GM19099 (cell line): ENCODE results near the gene ATP12A.

Experiments
- POLR2A ChIP-seq: IDR thresholded peaks from 3 replicates; pipeline ENCODE4 v1.6.1; 2011; ENCODE audit warnings: low read depth; ENCODE audit not compliant: insufficient read length; ENCODE audit errors: extremely low read depth

The ATP12A gene

GRCh38 chr13:24680258-24680920 is at the start of gene ATP12A:
TSS of gene ATP12A (plus strand) at chr13:24680408. CDS start at chr13:24680744, 336 bp downstream.
- no peak for TF ChIP-seq POLR2A

- TF ChIP-seq POLR2A, result no peak
These were observed 49.2 kb upstream of the ATP12A start for GRCh38 chr13:24630851-24631620.

- no peak for TF ChIP-seq POLR2A
These were observed 48.3 kb upstream of the ATP12A start for GRCh38 chr13:24631922-24632321.

GRCh38 chr13:24632382-24633121 is 47.7 kb upstream of the ATP12A start:
- no peak for TF ChIP-seq POLR2A

GRCh38 chr13:24636776-24637175 is 43.4 kb upstream of the ATP12A start:
- TF ChIP-seq POLR2A, result no peak

- no peak for TF ChIP-seq POLR2A
These were observed 42.1 kb upstream of the ATP12A start for GRCh38 chr13:24638096-24638495.

- no peak for TF ChIP-seq POLR2A
These were observed 39.5 kb upstream of the ATP12A start for GRCh38 chr13:24640752-24641151.

GRCh38 chr13:24642219-24642618 is 38.0 kb upstream of the ATP12A start:
- no peak for TF ChIP-seq POLR2A

GRCh38 chr13:24644036-24644435 is 36.2 kb upstream of the ATP12A start:
- no peak for TF ChIP-seq POLR2A

- no peak for TF ChIP-seq POLR2A
These were observed 31.9 kb upstream of the ATP12A start for GRCh38 chr13:24648271-24648670.

- TF ChIP-seq POLR2A, result no peak
These were observed 31.1 kb upstream of the ATP12A start for GRCh38 chr13:24648983-24649687.

GRCh38 chr13:24649688-24650043 is 30.5 kb upstream of the ATP12A start:
- no peak for TF ChIP-seq POLR2A

- TF ChIP-seq POLR2A, result no peak
These were observed 30.0 kb upstream of the ATP12A start for GRCh38 chr13:24650161-24650560.

- TF ChIP-seq POLR2A, result no peak
These were observed 28.4 kb upstream of the ATP12A start for GRCh38 chr13:24651718-24652345.

- TF ChIP-seq POLR2A, result no peak
These were observed 27.8 kb upstream of the ATP12A start for GRCh38 chr13:24652359-24652758.
